ENCODE measurements around the gene UBXN11. TPM values are rescaled to one million over a fixed set of nuclear protein-coding genes. Genes with fewer than 3 reads are reported as not detected.

Gene UBXN11
- total RNA-seq, 4 donors from 2014 or later, result 3.7 to 12.1 (median 10.5) TPM

- Histone ChIP-seq H3K4me3 (no peak overlapping the region), H3K27me3 (peaks cover 34% of the 10 kb centered on the region), H3K27ac (peak overlapping the region in 1 of 4 donors; percentile 12), H3K9me3 (no peaks in the 10 kb centered on the region), H3K4me1 (peaks cover 0 to 12% (median 6%) of the 10 kb centered on the region in 3 donors), H3K36me3 (no peaks in the 10 kb centered on the region)
- TF ChIP-seq CTCF (IDR thresholded peaks at IDR 0.05) (no peak), POLR2A (IDR thresholded peaks at IDR 0.05) (no peak), EP300 (IDR thresholded peaks at IDR 0.05) (no peak), POLR2AphosphoS5 (IDR thresholded peaks at IDR 0.05) (no peak)
- no peak for ATAC-seq
- WGBS, 2 donors (ENCODE audit: low coverage in 1 of 2), result no CpG with 5 or more reads among the region's 2 CpGs
Observed at GRCh38 chr1:26320896-26321295, 14.5 kb upstream of the UBXN11 start.

- Histone ChIP-seq H3K4me1 (peaks cover 0 to 12% (median 6%) of the 10 kb centered on the region in 3 donors), H3K4me3 (peak overlapping the region in 1 of 2 donors; percentile 19), H3K36me3 (no peaks in the 10 kb centered on the region), H3K27me3 (peaks cover 24% of the 10 kb centered on the region), H3K27ac (peak overlapping the region in 1 of 4 donors; percentile 36), H3K9me3 (no peaks in the 10 kb centered on the region)
- TF ChIP-seq EP300 (IDR thresholded peaks at IDR 0.05) (no peak), CTCF (IDR thresholded peaks at IDR 0.05) (no peak), POLR2AphosphoS5 (IDR thresholded peaks at IDR 0.05) (no peak), POLR2A (IDR thresholded peaks at IDR 0.05) (no peak)
- ATAC-seq, result no peak
- WGBS, 2 donors (ENCODE audit: low coverage in 1 of 2), result 50% methylated on average over 1 of the region's 9 CpGs; no CpG with 5 or more reads in 1 of the 2 donors
Observed at GRCh38 chr1:26318338-26319064, 12.1 kb upstream of the UBXN11 start.

- Histone ChIP-seq H3K9me3 (no peaks in the 10 kb centered on the region), H3K27ac (peak within 1 kb of the TSS in 1 of 4 donors; percentile 36), H3K27me3 (peaks cover 20% of the 10 kb centered on the region), H3K36me3 (no peaks in the 10 kb centered on the region), H3K4me3 (peak within 1 kb of the TSS in 1 of 2 donors; percentile 19), H3K4me1 (peaks cover 0 to 12% (median 6%) of the 10 kb centered on the region in 3 donors)
- no peak for TF ChIP-seq POLR2A (IDR thresholded peaks at IDR 0.05)
- no peak for TF ChIP-seq POLR2AphosphoS5 (IDR thresholded peaks at IDR 0.05)
- no peak for TF ChIP-seq EP300 (IDR thresholded peaks at IDR 0.05)
- TF ChIP-seq CTCF (IDR thresholded peaks at IDR 0.05), result no peak
- WGBS, 2 donors (ENCODE audit: low coverage in 1 of 2), result 58 to 59% methylated on average over 4 to 5 of the region's 12 CpGs
- no peak for ATAC-seq
Observed at GRCh38 chr1:26317612-26318337, 11.3 kb upstream of the UBXN11 start, which contains the start of gene CD52. Gene CD52 (plus strand): TSS chr1:26317958. CDS start chr1:26318018, 60 bp downstream.

- Histone ChIP-seq H3K4me3 (no peak overlapping the region), H3K27ac (no peak overlapping the region), H3K36me3 (no peaks in the 10 kb centered on the region), H3K9me3 (no peaks in the 10 kb centered on the region), H3K27me3 (peaks cover 20% of the 10 kb centered on the region), H3K4me1 (peaks cover 0 to 12% (median 6%) of the 10 kb centered on the region in 3 donors)
- 83 to 88% methylated on average over 2 of the region's 2 CpGs for WGBS, 2 donors (ENCODE audit: low coverage in 1 of 2)
- TF ChIP-seq CTCF (IDR thresholded peaks at IDR 0.05), result no peak
- no peak for ATAC-seq
Observed at GRCh38 chr1:26317146-26317545, 10.7 kb upstream of the UBXN11 start.

Data from gastroesophageal sphincter (tissue), 4 donors.